Small intestine (tissue), 7 donors: ENCODE data around the gene OPCML. TPM values are rescaled to one million over a fixed set of nuclear protein-coding genes. Genes with fewer than 3 reads are reported as not detected.

Source experiments
- DNase-seq, 2 donors: peaks; one replicate each; pipeline versions ENCODE4 v3.0.0 to v3.0.0-alpha.2; 2013
- FAIRE-seq: peaks from 2 replicates; lab custom pipeline; 2012; peaks lifted over from hg19 to GRCh38; lab: Jason Lieb, UNC
- H3K27ac ChIP-seq, 3 donors: one replicate each; pipeline ENCODE4 v1.5.1; 2013; ENCODE audit warnings: low read length in 2 of 3, mild to moderate bottlenecking in 2 of 3, control low read depth in 1 of 3, inconsistent platforms in 1 of 3, low read depth in 1 of 3, moderate library complexity in 1 of 3
- H3K27me3 ChIP-seq, 3 donors: one replicate each; pipeline ENCODE4 v1.6.1; 2013; ENCODE audit warnings: low read length in 3 of 3, inconsistent platforms in 1 of 3; ENCODE audit not compliant: control insufficient read depth in 3 of 3, insufficient read depth in 3 of 3
- H3K36me3 ChIP-seq, 3 donors: one replicate each; pipeline ENCODE4 v1.6.1; 2013; ENCODE audit warnings: low read length in 3 of 3, inconsistent platforms in 1 of 3, low read depth in 1 of 3, mild to moderate bottlenecking in 1 of 3, moderate library complexity in 1 of 3; ENCODE audit not compliant: control insufficient read depth in 3 of 3, insufficient read depth in 2 of 3
- H3K4me1 ChIP-seq, 3 donors: one replicate each; pipeline ENCODE4 v1.6.1; 2013; ENCODE audit warnings: low read length in 2 of 3, inconsistent platforms in 1 of 3, low read depth in 1 of 3, mild to moderate bottlenecking in 1 of 3, moderate library complexity in 1 of 3; ENCODE audit not compliant: control insufficient read depth in 3 of 3, insufficient read depth in 2 of 3
- H3K4me3 ChIP-seq, 3 donors: one replicate each; pipeline ENCODE4 v1.5.1; 2013; ENCODE audit warnings: low read length in 3 of 3, control low read depth in 1 of 3, inconsistent platforms in 1 of 3, low read depth in 1 of 3, mild to moderate bottlenecking in 1 of 3, moderate library complexity in 1 of 3
- H3K9me3 ChIP-seq, 2 donors: one replicate each; pipeline ENCODE4 v1.6.1; 2013; ENCODE audit warnings: low read depth in 1 of 2, low read length in 1 of 2; ENCODE audit not compliant: control insufficient read depth in 2 of 2, insufficient read depth in 1 of 2
- WGBS, 3 donors: extraction: QIAGEN DNeasy Blood & Tissue Kit; methylation state at CpG; one replicate each; pipeline ENCODE4 v1.1.7; 2013; 5-methylcytosine and 5-hydroxymethylcytosine counted together
- polyA plus RNA-seq, 4 donors: library from polyadenylated mRNA; stranded (reverse) in 3 of 4; unstranded in 1 of 4; fragments of 200-250 nt in 3 of 4; fragments of 120-200 nt in 1 of 4; gene quantifications; one replicate each; pipeline versions ENCODE4 v1.2.1 to v1.2.3, GENCODE V29; 2013
- donor health status: healthy with polysubstance abuse.
- donor health status: control.
- donor health status: control.
- donor health status: Bipolar disorder and iron deficiency.
- donor health status: healthy.

OPCML gene
- polyA plus RNA-seq, 4 donors = 0.16 to 2.0 TPM; not detected in 2

DNA sequence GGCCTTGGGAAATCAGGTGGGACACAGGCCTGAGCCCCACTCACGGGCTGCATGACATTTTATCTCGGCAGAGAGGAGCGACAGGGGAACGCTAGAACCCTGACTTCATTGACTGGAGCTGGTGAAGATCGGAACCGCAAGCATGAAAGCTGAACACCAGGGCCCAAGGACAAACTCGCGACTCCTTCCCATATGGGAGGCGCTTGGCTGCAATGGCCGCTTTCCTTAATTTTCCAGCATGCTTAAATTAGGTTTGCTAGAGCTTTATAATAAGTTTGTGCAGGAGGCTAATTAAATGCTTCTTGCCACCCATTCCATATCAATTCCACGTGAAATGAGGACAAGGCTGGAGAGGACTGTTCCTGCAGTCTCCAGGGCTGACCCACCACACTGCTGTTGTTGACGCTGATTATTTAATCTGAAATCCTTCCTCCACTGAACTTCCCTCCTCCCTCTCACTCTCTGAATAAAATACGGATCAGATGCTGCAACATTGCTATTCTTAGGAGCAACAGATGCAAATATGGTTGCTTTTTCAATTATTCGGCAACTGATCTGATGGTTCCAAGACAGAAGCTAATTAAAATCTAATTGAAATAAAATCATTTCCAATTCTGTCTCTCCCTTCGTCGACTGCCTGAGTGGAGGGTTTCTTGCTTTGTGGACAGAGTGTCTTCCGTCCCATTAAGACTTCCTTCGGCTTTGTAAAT is 692.9 kb downstream of the OPCML start:
- Histone ChIP-seq H3K9me3 (no peaks in the 10 kb centered on the region), H3K27ac (no peak overlapping the region), H3K4me3 (no peak overlapping the region), H3K36me3 (no peaks in the 10 kb centered on the region), H3K4me1 (no peaks in the 10 kb centered on the region), H3K27me3 (no peaks in the 10 kb centered on the region)
- 85 to 89% (median 88%) methylated on average over 18 of the region's 18 CpGs for WGBS, 3 donors
- FAIRE-seq (no peak), DNase-seq (no peak)

DNA sequence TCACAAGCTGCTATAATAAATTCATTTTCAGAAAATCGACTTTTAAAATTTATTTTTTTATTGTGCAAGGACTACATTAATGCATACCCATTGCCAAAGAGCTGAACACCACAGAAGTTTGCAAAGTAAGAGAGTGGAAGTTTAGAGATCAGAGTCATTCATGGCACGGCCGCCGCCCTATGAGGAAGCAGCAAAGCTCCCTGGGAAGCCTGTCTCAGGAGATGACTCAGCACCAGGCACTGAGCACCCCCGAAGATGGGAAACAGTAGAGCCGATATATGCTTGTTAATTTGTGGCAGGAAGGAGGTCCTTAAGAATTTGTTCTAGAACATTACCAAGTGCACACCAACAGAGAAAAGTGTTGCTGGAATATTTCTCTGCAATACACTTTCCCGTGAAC is 693.7 kb downstream of the OPCML start:
- Histone ChIP-seq H3K36me3 (no peaks in the 10 kb centered on the region), H3K27ac (no peak overlapping the region), H3K27me3 (no peaks in the 10 kb centered on the region), H3K9me3 (no peaks in the 10 kb centered on the region), H3K4me1 (no peaks in the 10 kb centered on the region), H3K4me3 (no peak overlapping the region)
- FAIRE-seq = no peak
- no peak for DNase-seq
- 60 to 67% (median 64%) methylated on average over 7 of the region's 7 CpGs for WGBS, 3 donors

DNA sequence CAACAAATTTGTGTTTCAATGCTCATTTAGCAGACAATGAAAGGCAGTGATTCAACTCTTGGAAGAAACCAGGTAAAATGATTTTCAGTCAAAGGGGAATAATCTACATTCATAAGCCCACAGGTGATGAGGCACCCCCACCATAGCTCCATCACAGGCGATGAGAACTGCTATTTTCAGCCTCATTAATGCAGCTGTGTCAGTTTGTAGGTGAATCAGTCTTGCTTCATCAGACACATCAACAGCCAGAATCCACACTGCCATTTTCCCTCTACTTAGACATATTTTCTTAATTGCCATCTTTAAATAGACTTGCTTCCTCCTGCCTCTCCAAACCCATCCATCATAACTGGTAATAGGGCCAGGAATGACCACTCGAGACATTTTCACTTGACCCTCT is 701.0 kb downstream of the OPCML start:
- FAIRE-seq (no peak), DNase-seq (no peak)
- H3K9me3 ChIP-seq = no peaks in the 10 kb centered on the region
- no peak overlapping the region for H3K27ac ChIP-seq
- no peak overlapping the region for H3K4me3 ChIP-seq
- H3K36me3 ChIP-seq = no peaks in the 10 kb centered on the region
- peaks cover 0 to 2% (median 0%) of the 10 kb centered on the region in 3 donors for H3K27me3 ChIP-seq
- WGBS, 3 donors = 65 to 73% (median 67%) methylated on average over 2 of the region's 2 CpGs
- no peaks in the 10 kb centered on the region for H3K4me1 ChIP-seq

DNA sequence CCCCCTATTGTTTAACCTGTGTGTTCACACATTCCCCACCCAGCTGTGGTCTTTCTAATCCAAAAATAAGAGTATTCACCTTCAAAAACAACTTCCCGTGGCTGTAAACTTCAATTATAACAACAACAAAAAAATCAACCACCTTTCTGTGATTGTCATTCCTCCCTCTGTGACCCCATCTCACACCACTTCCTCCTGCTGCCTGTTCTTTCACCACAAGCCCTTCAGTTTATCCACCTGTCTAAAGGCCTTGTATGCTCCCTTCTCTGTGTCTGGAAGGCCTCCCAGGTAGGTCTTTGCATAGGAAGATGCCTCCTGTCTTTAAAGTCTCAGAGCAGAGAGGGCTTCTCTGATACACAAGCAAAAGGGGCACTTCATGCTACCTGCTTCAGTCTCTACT is 707.7 kb downstream of the OPCML start:
- no peaks in the 10 kb centered on the region for H3K36me3 ChIP-seq
- DNase-seq = no peak
- no peak overlapping the region for H3K27ac ChIP-seq
- H3K27me3 ChIP-seq = peaks cover 0 to 2% (median 0%) of the 10 kb centered on the region in 3 donors
- H3K9me3 ChIP-seq = no peaks in the 10 kb centered on the region
- FAIRE-seq = no peak
- no peaks in the 10 kb centered on the region for H3K4me1 ChIP-seq
- no peak overlapping the region for H3K4me3 ChIP-seq
- WGBS, 3 donors = 25 to 58% (median 47%) methylated on average over 1 of the region's 1 CpG

DNA sequence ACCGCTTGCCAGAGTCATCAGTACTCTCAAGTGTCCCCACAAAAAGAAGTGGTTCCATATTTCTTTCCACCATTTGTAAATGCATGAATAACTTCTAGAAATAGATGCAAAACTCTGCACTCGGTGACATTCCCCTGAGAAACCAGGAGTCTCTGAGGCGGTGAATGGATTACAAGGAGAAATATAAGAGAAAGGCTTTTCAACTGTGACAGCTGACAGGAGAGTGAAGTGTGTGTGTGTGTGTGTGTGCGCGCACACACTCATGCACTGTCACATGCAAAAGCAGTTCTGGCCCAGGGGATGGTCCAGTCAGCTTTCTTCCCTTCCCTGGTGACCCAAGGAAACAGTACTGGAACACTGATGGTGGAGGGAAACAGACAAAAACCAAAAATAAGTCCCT is 710.0 kb downstream of the OPCML start:
- no peak for FAIRE-seq
- H3K4me1 ChIP-seq = no peaks in the 10 kb centered on the region

DNA sequence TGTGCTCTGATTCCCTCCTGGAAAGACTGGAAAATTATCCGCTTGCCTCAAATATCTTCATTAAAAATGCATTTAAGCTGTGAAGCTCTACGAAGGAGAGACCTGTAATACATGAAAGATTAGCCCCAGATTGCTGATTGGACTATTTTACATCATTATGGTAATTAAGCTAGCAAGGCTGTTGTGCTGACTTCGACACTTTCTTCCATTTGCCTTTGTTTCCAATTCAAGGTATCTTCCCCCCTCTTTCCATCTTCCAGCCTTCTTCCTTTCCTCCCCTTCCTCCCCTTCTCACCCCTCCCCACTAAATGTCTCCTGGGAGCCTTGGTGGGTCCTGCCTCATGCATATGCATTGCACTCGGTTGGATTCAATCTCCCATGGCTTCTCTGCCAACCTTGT is 710.8 kb downstream of the OPCML start:
- no peak overlapping the region for H3K4me3 ChIP-seq
- FAIRE-seq (no peak), DNase-seq (no peak)
- no peak overlapping the region for H3K27ac ChIP-seq
- WGBS, 3 donors = 47 to 66% (median 64%) methylated on average over 4 of the region's 4 CpGs
- H3K27me3 ChIP-seq = no peaks in the 10 kb centered on the region
- H3K36me3 ChIP-seq = no peaks in the 10 kb centered on the region
- H3K4me1 ChIP-seq = no peaks in the 10 kb centered on the region
- H3K9me3 ChIP-seq = no peaks in the 10 kb centered on the region

More for the DNA sequence above, 710.0 kb downstream of the OPCML start:
- no peak overlapping the region for H3K4me3 ChIP-seq
- no peaks in the 10 kb centered on the region for H3K9me3 ChIP-seq
- DNase-seq = no peak
- no peak overlapping the region for H3K27ac ChIP-seq
- no peaks in the 10 kb centered on the region for H3K27me3 ChIP-seq
- H3K36me3 ChIP-seq = no peaks in the 10 kb centered on the region
- 92 to 95% (median 92%) methylated on average over 5 of the region's 5 CpGs for WGBS, 3 donors

DNA sequence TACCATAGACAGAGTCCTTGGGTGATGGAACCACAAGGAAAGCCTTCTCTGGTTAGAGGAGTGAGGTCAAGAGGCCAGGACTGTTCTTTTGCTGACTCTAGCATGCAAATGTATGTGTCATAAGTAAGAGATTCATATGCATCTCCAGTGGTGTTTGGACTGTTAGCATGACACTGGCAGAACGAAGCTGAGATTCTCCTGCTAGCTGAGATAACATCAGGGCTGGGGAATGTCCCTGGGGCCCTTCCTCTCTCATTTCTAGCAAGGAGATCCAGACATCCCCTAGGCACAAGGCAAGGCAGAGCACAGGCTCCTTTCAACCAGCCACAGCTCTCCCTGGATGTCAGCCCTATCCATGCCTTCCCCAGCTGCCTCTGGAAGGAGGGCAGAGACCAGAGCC is 711.3 kb downstream of the OPCML start:
- H3K27ac ChIP-seq = no peak overlapping the region
- WGBS, 3 donors = 36 to 44% (median 41%) methylated on average over 1 of the region's 1 CpG
- FAIRE-seq (no peak), DNase-seq (no peak)
- H3K4me1 ChIP-seq = no peaks in the 10 kb centered on the region
- H3K4me3 ChIP-seq = no peak overlapping the region
- H3K36me3 ChIP-seq = no peaks in the 10 kb centered on the region
- H3K27me3 ChIP-seq = no peaks in the 10 kb centered on the region
- no peaks in the 10 kb centered on the region for H3K9me3 ChIP-seq

DNA sequence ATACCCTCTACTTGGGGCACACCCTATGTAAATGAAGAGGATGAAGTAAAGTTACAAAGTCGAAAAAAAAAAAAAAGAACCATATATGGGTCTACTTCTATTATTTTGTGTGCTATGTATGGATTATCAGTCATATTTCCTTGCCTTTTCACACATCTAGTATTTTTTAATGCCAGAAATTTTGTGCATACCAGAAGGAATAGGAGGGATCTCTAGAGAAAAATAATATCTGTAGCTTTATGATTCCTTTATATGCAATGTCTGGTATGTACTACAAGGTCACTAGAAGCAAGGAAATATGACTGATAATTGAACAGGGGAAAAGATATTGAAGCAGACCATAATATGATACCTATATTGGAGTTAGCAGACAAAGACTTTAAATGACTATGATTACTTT is 713.4 kb downstream of the OPCML start:
- 63 to 67% (median 64%) methylated on average over 1 of the region's 1 CpG for WGBS, 3 donors
- H3K4me1 ChIP-seq = no peaks in the 10 kb centered on the region
- DNase-seq (no peak), FAIRE-seq (no peak)
- H3K27ac ChIP-seq = no peak overlapping the region
- H3K9me3 ChIP-seq = no peaks in the 10 kb centered on the region
- H3K4me3 ChIP-seq = no peak overlapping the region
- H3K36me3 ChIP-seq = no peaks in the 10 kb centered on the region
- no peaks in the 10 kb centered on the region for H3K27me3 ChIP-seq

DNA sequence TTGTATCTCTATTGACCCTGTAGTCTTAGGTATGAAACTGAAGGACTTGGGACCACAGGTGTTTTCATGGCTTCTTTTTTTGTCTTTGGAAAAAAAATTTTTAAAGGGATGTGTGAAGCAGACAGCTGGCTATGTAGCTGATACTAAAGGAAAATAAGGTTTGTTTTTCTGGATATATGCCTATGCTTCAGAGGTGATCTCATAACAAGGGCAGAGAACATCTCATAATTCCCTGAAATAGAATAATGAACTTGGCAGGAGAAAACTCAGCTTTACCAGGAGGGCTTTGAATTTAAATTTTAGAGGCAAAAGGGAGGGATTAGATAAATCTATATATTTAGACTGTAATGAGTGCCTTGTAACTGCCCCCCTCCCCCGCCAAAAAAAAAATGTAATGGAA is 714.9 kb downstream of the OPCML start:
- no peak for DNase-seq
- Histone ChIP-seq H3K27ac (no peak overlapping the region), H3K4me1 (no peaks in the 10 kb centered on the region), H3K4me3 (no peak overlapping the region), H3K27me3 (no peaks in the 10 kb centered on the region), H3K36me3 (no peaks in the 10 kb centered on the region), H3K9me3 (no peaks in the 10 kb centered on the region)
- FAIRE-seq = no peak
- 88 to 100% (median 91%) methylated on average over 1 of the region's 1 CpG for WGBS, 3 donors
